MG63 (cell line): ENCODE measurements around the gene TP53. TPM values are rescaled to one million over a fixed set of nuclear protein-coding genes. Genes with fewer than 3 reads are reported as not detected.
"Not testable (repeated sequence)": the region's sequence is repeated elsewhere in the genome, so short reads cannot be mapped to it uniquely, and the experiment has no call there.

ENCODE experiments used
- DNase-seq: peaks from one replicate; pipeline ENCODE4 v3.0.0-alpha.2; 2020
- H3K27me3 ChIP-seq: fragments of 250-450 bp; sonication (Bioruptor Pico); 2 replicates; pipeline ENCODE4 v1.5.1; 2020; ENCODE audit warnings: mild to moderate bottlenecking, moderate library complexity
- H3K36me3 ChIP-seq: fragments of 250-450 bp; sonication (Bioruptor Pico); 2 replicates; pipeline ENCODE4 v1.5.1; 2020; ENCODE audit warnings: mild to moderate bottlenecking, moderate library complexity
- H3K4me3 ChIP-seq: fragments of 250-450 bp; sonication (Bioruptor Pico); 2 replicates; pipeline ENCODE4 v1.5.1; 2020; ENCODE audit warnings: mild to moderate bottlenecking, moderate library complexity
- H3K9me3 ChIP-seq: fragments of 250-450 bp; sonication (Bioruptor Pico); 2 replicates; pipeline ENCODE4 v1.5.1; 2020; ENCODE audit warnings: mild to moderate bottlenecking, moderate library complexity
- total RNA-seq: library from RNA; depleted of rRNA; stranded (reverse); fragments of >200 nt; shearing (Covaris generic); gene quantifications from 2 replicates; pipeline ENCODE4 v1.2.3, GENCODE V29; 2014; ENCODE audit warnings: low replicate concordance

TP53 gene
- total RNA-seq, 1 experiment from 2014 or later: 2.8 TPM

GRCh38 chr17:7652388-7653356 lies 34.6 kb downstream of the TP53 start:
- no peaks in the 10 kb centered on the region for H3K9me3 ChIP-seq

GRCh38 chr17:7651665-7652387 lies 35.5 kb downstream of the TP53 start:
- H3K27me3 ChIP-seq: no peaks in the 10 kb centered on the region
- H3K36me3 ChIP-seq: no peaks in the 10 kb centered on the region
- H3K4me3 ChIP-seq: no peak overlapping the region
- no peak for DNase-seq
- H3K9me3 ChIP-seq: no peaks in the 10 kb centered on the region

More at GRCh38 chr17:7652388-7653356, 34.6 kb downstream of the TP53 start:
- Histone ChIP-seq H3K4me3 (no peak overlapping the region), H3K27me3 (no peaks in the 10 kb centered on the region), H3K36me3 (no peaks in the 10 kb centered on the region)
- DNase-seq: no peak

GRCh38 chr17:7651097-7651664 lies 36.1 kb downstream of the TP53 start:
- Histone ChIP-seq H3K4me3 (no peak overlapping the region; the same call in 1 of the 2 replicates), H3K27me3 (no peaks in the 10 kb centered on the region), H3K36me3 (no peaks in the 10 kb centered on the region), H3K9me3 (no peaks in the 10 kb centered on the region)
- DNase-seq: no peak

GRCh38 chr17:7650509-7651096 lies 36.7 kb downstream of the TP53 start, which contains the start of gene ATP1B2:
TSS of gene ATP1B2 (plus strand) at chr17:7650926. CDS start at chr17:7651519, 593 bp downstream.
- DNase-seq: peak; percentile 8
- Histone ChIP-seq H3K4me3 (no peak within 1 kb of the TSS; the same call in 1 of the 2 replicates), H3K27me3 (no peaks in the 10 kb centered on the region), H3K36me3 (no peaks in the 10 kb centered on the region), H3K9me3 (no peaks in the 10 kb centered on the region)

- Histone ChIP-seq H3K36me3 (no peaks in the 10 kb centered on the region), H3K4me3 (no peak overlapping the region), H3K9me3 (no peaks in the 10 kb centered on the region), H3K27me3 (no peaks in the 10 kb centered on the region)
- DNase-seq: no peak
These were observed 40.3 kb downstream of the TP53 start for GRCh38 chr17:7647018-7647417.

- no peak overlapping the region for H3K4me3 ChIP-seq
These were observed 40.8 kb downstream of the TP53 start for GRCh38 chr17:7646457-7646856.

GRCh38 chr17:7644775-7645174 lies 42.5 kb downstream of the TP53 start:
- Histone ChIP-seq H3K36me3 (no peaks in the 10 kb centered on the region), H3K4me3 (no peak overlapping the region), H3K27me3 (no peaks in the 10 kb centered on the region), H3K9me3 (no peaks in the 10 kb centered on the region)
- DNase-seq: no peak

More at GRCh38 chr17:7646457-7646856, 40.8 kb downstream of the TP53 start:
- Histone ChIP-seq H3K36me3 (no peaks in the 10 kb centered on the region), H3K9me3 (no peaks in the 10 kb centered on the region), H3K27me3 (no peaks in the 10 kb centered on the region)
- no peak for DNase-seq

- not testable (repeated sequence) for H3K36me3 ChIP-seq, H3K4me3 ChIP-seq, DNase-seq, H3K9me3 ChIP-seq, H3K27me3 ChIP-seq
These were observed 45.7 kb downstream of the TP53 start for GRCh38 chr17:7641635-7642034.

GRCh38 chr17:7640783-7641182 lies 46.5 kb downstream of the TP53 start:
- no peak overlapping the region for H3K4me3 ChIP-seq
- H3K9me3 ChIP-seq: no peaks in the 10 kb centered on the region
- no peaks in the 10 kb centered on the region for H3K36me3 ChIP-seq
- H3K27me3 ChIP-seq: no peaks in the 10 kb centered on the region
- no peak for DNase-seq

- H3K4me3 ChIP-seq: no peak overlapping the region
- no peaks in the 10 kb centered on the region for H3K9me3 ChIP-seq
- H3K36me3 ChIP-seq: no peaks in the 10 kb centered on the region
- DNase-seq: no peak
- no peaks in the 10 kb centered on the region for H3K27me3 ChIP-seq
These were observed 51.1 kb downstream of the TP53 start for GRCh38 chr17:7636163-7636562.

- no peaks in the 10 kb centered on the region for H3K27me3 ChIP-seq
- no peaks in the 10 kb centered on the region for H3K9me3 ChIP-seq
- peak; percentile 23 for DNase-seq
- no peaks in the 10 kb centered on the region for H3K36me3 ChIP-seq
- H3K4me3 ChIP-seq: no peak overlapping the region
These were observed 52.9 kb downstream of the TP53 start for GRCh38 chr17:7634384-7634783.

- Histone ChIP-seq H3K36me3 (no peaks in the 10 kb centered on the region), H3K9me3 (no peaks in the 10 kb centered on the region), H3K4me3 (no peak overlapping the region), H3K27me3 (no peaks in the 10 kb centered on the region)
- no peak for DNase-seq
These were observed 54.2 kb downstream of the TP53 start for GRCh38 chr17:7633093-7633492.

- Histone ChIP-seq H3K4me3 (no peak overlapping the region), H3K36me3 (no peaks in the 10 kb centered on the region), H3K9me3 (no peaks in the 10 kb centered on the region), H3K27me3 (no peaks in the 10 kb centered on the region)
- no peak for DNase-seq
These were observed 54.8 kb downstream of the TP53 start for GRCh38 chr17:7632492-7632894.

GRCh38 chr17:7631398-7632380 lies 55.6 kb downstream of the TP53 start:
- DNase-seq: no peak
- Histone ChIP-seq H3K4me3 (no peak overlapping the region), H3K9me3 (no peaks in the 10 kb centered on the region), H3K27me3 (no peaks in the 10 kb centered on the region), H3K36me3 (no peaks in the 10 kb centered on the region)

GRCh38 chr17:7629939-7630571 lies 57.2 kb downstream of the TP53 start, which contains the start of gene SHBG:
TSS of gene SHBG (plus strand) at chr17:7630135. CDS start at chr17:7630173, 38 bp downstream.
- H3K4me3 ChIP-seq: no peak within 1 kb of the TSS
- no peaks in the 10 kb centered on the region for H3K27me3 ChIP-seq
- no peak for DNase-seq
- H3K36me3 ChIP-seq: no peaks in the 10 kb centered on the region; the same call in 1 of the 2 replicates
- no peaks in the 10 kb centered on the region for H3K9me3 ChIP-seq
